22Rv1 (cell line): Measurements from ENCODE around the gene SHCBP1.

ENCODE experiments used
- CTCF ChIP-seq: fragments of 450-650 bp; IDR thresholded peaks from 2 replicates; pipeline ENCODE4 v1.5.1; 2017; ENCODE audit warnings: mild to moderate bottlenecking
- ZFX ChIP-seq: fragments of 450-650 bp; IDR thresholded peaks from 2 replicates; pipeline ENCODE4 v1.6.1; 2017; ENCODE audit warnings: antibody characterized with exemption, borderline replicate concordance

DNA sequence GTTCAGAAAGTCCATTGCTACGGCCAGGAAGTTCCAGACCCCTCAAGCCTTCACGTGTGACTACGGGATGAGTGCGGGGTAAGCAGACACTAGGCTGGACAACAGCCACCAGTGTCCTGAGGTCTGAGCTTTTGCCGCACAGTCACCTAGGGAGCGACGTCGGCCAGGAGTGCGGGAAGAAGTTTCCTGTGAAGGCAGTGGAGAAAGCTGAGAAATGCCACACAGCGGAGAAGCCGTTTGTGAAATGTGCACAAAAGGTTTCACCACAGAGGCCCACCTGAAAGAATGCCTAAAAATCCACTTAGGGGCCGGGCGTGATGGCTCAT is 47.4 kb downstream of the SHCBP1 start:
- TF ChIP-seq CTCF (no peak), ZFX (no peak)
